ENCODE results near the gene CARMIL1. TPM values are rescaled to one million over a fixed set of nuclear protein-coding genes. Genes with fewer than 3 reads are reported as not detected.

Gene CARMIL1
- total and polyA plus RNA-seq, 2 of the 8 experiments (the other 6 are each of a cell fraction or from before 2014, with no cell fraction given) = 20.3 to 40.4 TPM

GRCh38 chr6:25330796-25331685 lies 51.9 kb downstream of the CARMIL1 start:
- FAIRE-seq = no peak
- no peak for DNase-seq (ENCODE audit: low read depth in 1 of 2, low spot score in 2 of 2)
- Histone ChIP-seq H2BK12ac (ENCODE audit: low read depth, low read length) (no peak overlapping the region), H3K4ac (replicated peaks; ENCODE audit: insufficient read length, low read depth, low read length) (no peak overlapping the region), H3K56ac (replicated peaks; ENCODE audit: insufficient read length, low read depth, low read length) (no peak overlapping the region), H3K4me2 (ENCODE audit: insufficient read depth in 1 of 2, low read depth in 2 of 2, low read length in 2 of 2) (no peak overlapping the region), H3K36me3 (ENCODE audit: control insufficient read depth in 2 of 4, insufficient read depth in 4 of 4, low read length in 3 of 4) (no peaks in the 10 kb centered on the region), H3K18ac (ENCODE audit: extremely low read depth, low read length) (no peak overlapping the region), H3K27ac (ENCODE audit: low read depth, low read length) (no peak overlapping the region), H2BK15ac (ENCODE audit: low read length) (no peak overlapping the region), H3K27me3 (replicated peaks in 1 of 4; ENCODE audit: control insufficient read depth in 3 of 4, extremely low read depth in 1 of 4, insufficient read depth in 3 of 4, low read length in 3 of 4) (no peaks in the 10 kb centered on the region), H4K5ac (ENCODE audit: insufficient read length, low read depth, low read length) (no peak overlapping the region), H3K4me1 (replicated peaks in 1 of 4; ENCODE audit: control insufficient read depth in 3 of 4, insufficient read depth in 4 of 4, low read length in 3 of 4) (peaks cover 3 to 29% (median 13%) of the 10 kb centered on the region in 4 experiments; a peak in 6 of 7 replicates), H2BK5ac (ENCODE audit: low read depth, low read length) (no peak overlapping the region), H2BK20ac (ENCODE audit: low read length) (no peak overlapping the region), H4K8ac (ENCODE audit: extremely low read depth, insufficient read depth, low read length) (no peak overlapping the region), H3K9ac (replicated peaks in 1 of 4; ENCODE audit: extremely low read depth in 1 of 4, low read depth in 3 of 4, low read length in 3 of 4) (no peak overlapping the region), H4K91ac (replicated peaks; ENCODE audit: insufficient read length, low read length) (no peak overlapping the region), H4K20me1 (replicated peaks in 1 of 2; ENCODE audit: control insufficient read depth in 1 of 2, insufficient read depth in 2 of 2, low read length in 2 of 2) (peaks cover 4 to 10% of the 10 kb centered on the region in 2 experiments), H3K9me3 (ENCODE audit: insufficient read depth in 2 of 2, low read depth in 1 of 2, low read length in 1 of 2) (no peaks in the 10 kb centered on the region), H2AFZ (ENCODE audit: low read length) (no peak overlapping the region), H3K14ac (ENCODE audit: insufficient read length) (no peak overlapping the region), H3K79me2 (ENCODE audit: control insufficient read depth in 1 of 2, insufficient read depth in 2 of 2, low read length in 2 of 2) (peaks cover 4 to 100% of the 10 kb centered on the region in 2 experiments), H3K23me2 (ENCODE audit: low read depth, low read length) (no peaks in the 10 kb centered on the region), H3K79me1 (ENCODE audit: low read depth, low read length) (peaks cover 6% of the 10 kb centered on the region), H2AK5ac (ENCODE audit: low read depth, low read length) (no peak overlapping the region), H2BK120ac (replicated peaks; ENCODE audit: low read depth, low read length) (no peak overlapping the region), H3K4me3 (ENCODE audit: extremely low read depth in 1 of 4, insufficient read depth in 2 of 4, low read depth in 3 of 4, low read length in 4 of 4) (no peak overlapping the region), H3K23ac (ENCODE audit: insufficient read length) (no peak overlapping the region)
- POLR2A ChIA-PET (ENCODE audit: partially characterized antibody) = no interaction called here
- 76% methylated on average over 5 of the region's 5 CpGs; no CpG with 5 or more reads in 1 of the 2 experiments for WGBS, 2 experiments (ENCODE audit: extremely low coverage in 1 of 2, insufficient coverage in 1 of 2, insufficient read length in 1 of 2, insufficient replicate concordance in 2 of 2, low coverage in 1 of 2, low lambda C conversion rate in 2 of 2, missing lambda C conversion rate in 1 of 2)
- TF ChIP-seq SP4 (IDR thresholded peaks at IDR 0.05; ENCODE audit: low read length) = no peak
- no peak for TF ChIP-seq TEAD4 (IDR thresholded peaks at IDR 0.05; ENCODE audit: low read depth, low read length)
- TF ChIP-seq SRF (IDR thresholded peaks at IDR 0.05; ENCODE audit: low read depth, low read length) = no peak
- CTCF ChIA-PET (ENCODE audit: partially characterized antibody) = interaction anchor here (1.2 kb wide), 1 partner anchor 17 kb away, joined by 3 read pairs; no protein-coding TSS in a partner anchor

All from H1 (cell line).